HG03159 (cell line): Measurements from ENCODE around the gene MAPK6.

Experiments
- ATAC-seq: cut with Tn5 transposase; IDR thresholded peaks from one replicate; pipeline ENCODE4 v1.9.1; 2021; ENCODE audit warnings: mild to moderate bottlenecking, moderate library complexity; ENCODE audit not compliant: unreplicated experiment

Gene MAPK6

GRCh38 chr15:52010633-52011595, 8.1 kb upstream of the MAPK6 start:
- ATAC-seq: no peak

- no peak for ATAC-seq
Measured at GRCh38 chr15:52011711-52012144, 7.3 kb upstream of the MAPK6 start.

GRCh38 chr15:52012210-52012609, 6.8 kb upstream of the MAPK6 start:
- no peak for ATAC-seq

GRCh38 chr15:52013151-52013791, 5.7 kb upstream of the MAPK6 start:
- ATAC-seq: peak; percentile 46

GRCh38 chr15:52014616-52015015, 4.4 kb upstream of the MAPK6 start:
- ATAC-seq: no peak

- ATAC-seq: no peak
Measured at GRCh38 chr15:52016316-52016715, 2.7 kb upstream of the MAPK6 start.

- ATAC-seq: no peak
Measured at GRCh38 chr15:52018244-52018643, 775 bp upstream of the MAPK6 start.

GRCh38 chr15:52019394-52020220, 588 bp downstream of the MAPK6 start:
- peak; percentile 47 for ATAC-seq

GRCh38 chr15:52020221-52021085, 1.4 kb downstream of the MAPK6 start:
- no peak for ATAC-seq

GRCh38 chr15:52021128-52021671, 2.2 kb downstream of the MAPK6 start:
- peak; percentile 26 for ATAC-seq

- no peak for ATAC-seq
Measured at GRCh38 chr15:52021892-52022540, 3.0 kb downstream of the MAPK6 start.

GRCh38 chr15:52023169-52023922, 4.3 kb downstream of the MAPK6 start:
- ATAC-seq: no peak

GRCh38 chr15:52028431-52029093, 9.5 kb downstream of the MAPK6 start:
- no peak for ATAC-seq

GRCh38 chr15:52030010-52030409, 11.0 kb downstream of the MAPK6 start:
- no peak for ATAC-seq

- ATAC-seq: no peak
Measured at GRCh38 chr15:52031556-52031955, 12.5 kb downstream of the MAPK6 start.

- ATAC-seq: no peak
Measured at GRCh38 chr15:52037889-52038505, 19.0 kb downstream of the MAPK6 start.

- no peak for ATAC-seq
Measured at GRCh38 chr15:52039925-52040781, 21.1 kb downstream of the MAPK6 start.
